ENCODE results near the gene NLN. TPM values are rescaled to one million over a fixed set of nuclear protein-coding genes. Genes with fewer than 3 reads are reported as not detected.

Gene NLN
- total and polyA plus RNA-seq, 2 donors (not counting 1 experiment from before 2014, with no cell fraction given), result 1.7 to 6.8 TPM

DNA sequence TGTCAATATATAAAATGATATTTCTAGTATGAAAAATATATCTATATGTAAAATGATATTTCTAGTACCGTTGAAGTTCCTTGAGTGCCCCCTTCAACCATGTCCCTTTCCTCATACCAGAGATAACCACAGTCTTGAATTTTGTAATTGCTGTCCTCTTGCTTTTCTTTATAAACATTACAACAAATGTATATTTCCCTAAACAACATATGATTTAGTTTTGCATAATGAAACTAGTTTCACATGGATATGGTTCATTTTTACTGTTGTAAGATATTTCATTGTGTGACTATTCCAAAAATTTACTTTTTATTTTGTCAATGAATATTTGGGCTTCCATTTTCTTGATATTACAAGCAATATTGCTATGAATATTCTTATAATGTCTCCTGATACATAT lies 14.0 kb downstream of the NLN start:
- H3K27ac ChIP-seq (ENCODE audit: low read length in 2 of 2), result no peak overlapping the region
- H3K27me3 Mint-ChIP-seq, result no peaks in the 10 kb centered on the region
- no peak overlapping the region for H2AFZ ChIP-seq (ENCODE audit: insufficient read depth, low read depth, low read length, poor library complexity, severe bottlenecking)
- H3K4me3 ChIP-seq (ENCODE audit: control extremely low read depth in 1 of 5, extremely low read depth in 1 of 5, insufficient read depth in 1 of 5, low read depth in 2 of 5, low read length in 4 of 5), result no peak overlapping the region
- peaks cover 16% of the 10 kb centered on the region for H3K4me1 Mint-ChIP-seq
- no CpG with 5 or more reads among the region's 1 CpG for WGBS (ENCODE audit: insufficient coverage)
- ATAC-seq (ENCODE audit: low read depth), result no peak
- peaks cover 2% of the 10 kb centered on the region for H3K9me3 Mint-ChIP-seq (ENCODE audit: insufficient read depth)
- H4K20me1 ChIP-seq (ENCODE audit: control insufficient read depth, insufficient read depth, low read length, poor library complexity, severe bottlenecking), result no peaks in the 10 kb centered on the region
- intact Hi-C loops (cut with micrococcal nuclease), result no loop called here
- H3K9ac ChIP-seq (ENCODE audit: low read length), result no peak overlapping the region
- no peak for TF ChIP-seq EZH2 (IDR thresholded peaks at IDR 0.05; ENCODE audit: borderline replicate concordance, insufficient read depth, low read depth, low read length, poor library complexity, severe bottlenecking)
- TF ChIP-seq, protein P1, sequence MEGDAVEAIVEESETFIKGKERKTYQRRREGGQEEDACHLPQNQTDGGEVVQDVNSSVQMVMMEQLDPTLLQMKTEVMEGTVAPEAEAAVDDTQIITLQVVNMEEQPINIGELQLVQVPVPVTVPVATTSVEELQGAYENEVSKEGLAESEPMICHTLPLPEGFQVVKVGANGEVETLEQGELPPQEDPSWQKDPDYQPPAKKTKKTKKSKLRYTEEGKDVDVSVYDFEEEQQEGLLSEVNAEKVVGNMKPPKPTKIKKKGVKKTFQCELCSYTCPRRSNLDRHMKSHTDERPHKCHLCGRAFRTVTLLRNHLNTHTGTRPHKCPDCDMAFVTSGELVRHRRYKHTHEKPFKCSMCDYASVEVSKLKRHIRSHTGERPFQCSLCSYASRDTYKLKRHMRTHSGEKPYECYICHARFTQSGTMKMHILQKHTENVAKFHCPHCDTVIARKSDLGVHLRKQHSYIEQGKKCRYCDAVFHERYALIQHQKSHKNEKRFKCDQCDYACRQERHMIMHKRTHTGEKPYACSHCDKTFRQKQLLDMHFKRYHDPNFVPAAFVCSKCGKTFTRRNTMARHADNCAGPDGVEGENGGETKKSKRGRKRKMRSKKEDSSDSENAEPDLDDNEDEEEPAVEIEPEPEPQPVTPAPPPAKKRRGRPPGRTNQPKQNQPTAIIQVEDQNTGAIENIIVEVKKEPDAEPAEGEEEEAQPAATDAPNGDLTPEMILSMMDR (IDR thresholded peaks at IDR 0.05), result no peak
- no peaks in the 10 kb centered on the region for H3K9me3 ChIP-seq (ENCODE audit: control extremely low read depth in 1 of 3, control insufficient read depth in 2 of 3, insufficient read depth in 1 of 3, low read length in 2 of 3)
- ChIA-PET CTCF (no interaction called here), POLR2A (no interaction called here)
- H3K36me3 ChIP-seq (replicated peaks in 1 of 2; ENCODE audit: control extremely low read depth in 1 of 2, control insufficient read depth in 1 of 2, extremely low read depth in 1 of 2, insufficient read depth in 2 of 2, low read length in 1 of 2), result no peaks in the 10 kb centered on the region
- peaks cover 12 to 13% of the 10 kb centered on the region in 2 donors for H3K4me1 ChIP-seq (ENCODE audit: control insufficient read depth in 2 of 2, insufficient read depth in 2 of 2, low read length in 2 of 2)
- no peak overlapping the region for H3K27ac Mint-ChIP-seq
- H3K79me2 ChIP-seq (ENCODE audit: control insufficient read depth, insufficient read depth, low read length), result peaks cover 12% of the 10 kb centered on the region
- H3K4me2 ChIP-seq (replicated peaks; ENCODE audit: low read depth, low read length, poor library complexity, severe bottlenecking), result no peak overlapping the region
- no peak for DNase-seq
- no peaks in the 10 kb centered on the region for H3K27me3 ChIP-seq (replicated peaks in 1 of 4; ENCODE audit: control extremely low read depth in 1 of 4, control insufficient read depth in 3 of 4, insufficient read depth in 4 of 4, low read length in 3 of 4)
- no peak overlapping the region for H3K4me3 Mint-ChIP-seq

DNA sequence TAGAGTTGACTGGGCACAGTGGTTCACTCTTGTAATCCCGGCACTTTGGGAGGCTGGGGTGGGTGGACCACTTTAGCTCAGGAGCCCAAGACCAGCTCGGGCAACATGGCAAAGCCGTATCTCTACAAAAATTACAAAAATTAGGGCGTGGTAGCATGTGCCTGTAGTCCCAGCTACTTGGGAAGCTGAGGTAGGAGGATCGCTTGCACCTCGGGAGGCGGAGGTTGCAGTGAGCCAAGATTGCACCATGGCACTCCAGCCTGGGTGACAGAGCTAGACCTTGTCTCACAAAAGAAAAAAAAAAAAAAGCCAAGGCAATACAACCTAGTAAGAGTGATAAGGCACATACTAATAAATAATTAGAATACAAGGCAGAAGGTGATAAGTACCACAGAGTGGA lies 15.8 kb downstream of the NLN start:
- Mint-ChIP-seq H3K4me3 (no peak overlapping the region), H3K27me3 (no peaks in the 10 kb centered on the region), H3K9me3 (ENCODE audit: insufficient read depth) (peaks cover 2% of the 10 kb centered on the region), H3K27ac (no peak overlapping the region), H3K4me1 (peaks cover 15% of the 10 kb centered on the region)
- H3K36me3 ChIP-seq (replicated peaks in 1 of 2; ENCODE audit: control extremely low read depth in 1 of 2, control insufficient read depth in 1 of 2, extremely low read depth in 1 of 2, insufficient read depth in 2 of 2, low read length in 1 of 2), result no peaks in the 10 kb centered on the region
- H3K9ac ChIP-seq (ENCODE audit: low read length), result no peak overlapping the region
- no peaks in the 10 kb centered on the region for H3K9me3 ChIP-seq (ENCODE audit: control extremely low read depth in 1 of 3, control insufficient read depth in 2 of 3, insufficient read depth in 1 of 3, low read length in 2 of 3)
- ChIA-PET POLR2A (no interaction called here), CTCF (interaction anchor here (1.2 kb wide), 1 partner anchor 11 kb away, joined by 3 read pairs; no protein-coding TSS in a partner anchor)
- intact Hi-C loops (cut with micrococcal nuclease), result no loop called here
- H3K27me3 ChIP-seq (replicated peaks in 1 of 4; ENCODE audit: control extremely low read depth in 1 of 4, control insufficient read depth in 3 of 4, insufficient read depth in 4 of 4, low read length in 3 of 4), result no peaks in the 10 kb centered on the region
- DNase-seq (no peak), ATAC-seq (ENCODE audit: low read depth) (no peak)
- H3K79me2 ChIP-seq (ENCODE audit: control insufficient read depth, insufficient read depth, low read length), result peaks cover 12% of the 10 kb centered on the region
- no peak overlapping the region for H3K27ac ChIP-seq (ENCODE audit: low read length in 2 of 2)
- no peaks in the 10 kb centered on the region for H4K20me1 ChIP-seq (ENCODE audit: control insufficient read depth, insufficient read depth, low read length, poor library complexity, severe bottlenecking)
- no peak overlapping the region for H3K4me3 ChIP-seq (ENCODE audit: control extremely low read depth in 1 of 5, extremely low read depth in 1 of 5, insufficient read depth in 1 of 5, low read depth in 2 of 5, low read length in 4 of 5)
- no peak overlapping the region for H3K4me2 ChIP-seq (replicated peaks; ENCODE audit: low read depth, low read length, poor library complexity, severe bottlenecking)
- no peak overlapping the region for H2AFZ ChIP-seq (ENCODE audit: insufficient read depth, low read depth, low read length, poor library complexity, severe bottlenecking)
- WGBS (ENCODE audit: insufficient coverage), result 80% methylated on average over 4 of the region's 7 CpGs
- TF ChIP-seq, protein P1 (IDR thresholded peaks at IDR 0.05), result no peak
- TF ChIP-seq EZH2 (IDR thresholded peaks at IDR 0.05; ENCODE audit: borderline replicate concordance, insufficient read depth, low read depth, low read length, poor library complexity, severe bottlenecking), result no peak
- H3K4me1 ChIP-seq (ENCODE audit: control insufficient read depth in 2 of 2, insufficient read depth in 2 of 2, low read length in 2 of 2), result peaks cover 12 to 13% of the 10 kb centered on the region in 2 donors

All from B cell (primary cell).